Measurements from ENCODE around the gene ITK.
A peak's percentile ranks its signal among the peaks of the same experiment; 100 is the strongest.
"Not testable (repeated sequence)": the region's sequence is repeated elsewhere in the genome, so short reads cannot be mapped to it uniquely, and the experiment has no call there.

The ITK gene

DNA sequence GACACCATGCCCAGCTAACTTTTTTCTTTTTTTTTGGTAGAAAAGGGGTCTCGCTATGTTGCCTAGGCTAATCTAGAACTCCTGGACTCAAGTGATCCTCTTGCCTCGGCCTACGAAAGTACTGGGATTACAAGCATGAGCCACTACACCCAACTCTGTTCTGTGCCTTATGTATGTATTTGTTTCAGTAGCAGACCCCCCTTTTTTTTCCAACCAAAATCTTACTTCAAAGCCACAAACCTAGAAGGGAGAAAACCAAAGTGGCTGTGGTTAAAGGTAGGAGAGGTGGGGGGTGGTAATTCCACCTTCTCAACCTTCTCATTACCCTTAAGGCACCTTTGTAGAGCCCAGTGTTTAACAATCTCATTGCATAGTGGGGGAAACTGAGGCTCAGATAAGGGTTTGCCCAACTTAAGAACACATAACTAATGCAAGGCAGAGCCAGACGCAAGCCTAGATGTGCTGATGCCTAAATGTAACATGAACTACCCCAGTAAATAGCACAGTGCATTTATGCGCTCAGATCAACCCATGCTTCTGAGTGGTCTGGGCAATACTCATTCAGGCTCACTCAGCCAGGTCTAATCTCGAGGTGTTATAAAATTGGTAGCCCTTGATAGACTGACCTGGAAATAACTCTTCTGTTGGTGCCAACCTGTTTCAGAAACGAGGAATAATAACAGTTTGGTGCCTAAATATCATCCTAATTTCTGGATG, 33.0 kb downstream of the ITK start:
- no peak for DNase-seq

GRCh38 chr5:157214415-157214814, 33.8 kb downstream of the ITK start:
- DNase-seq, result no peak

DNA sequence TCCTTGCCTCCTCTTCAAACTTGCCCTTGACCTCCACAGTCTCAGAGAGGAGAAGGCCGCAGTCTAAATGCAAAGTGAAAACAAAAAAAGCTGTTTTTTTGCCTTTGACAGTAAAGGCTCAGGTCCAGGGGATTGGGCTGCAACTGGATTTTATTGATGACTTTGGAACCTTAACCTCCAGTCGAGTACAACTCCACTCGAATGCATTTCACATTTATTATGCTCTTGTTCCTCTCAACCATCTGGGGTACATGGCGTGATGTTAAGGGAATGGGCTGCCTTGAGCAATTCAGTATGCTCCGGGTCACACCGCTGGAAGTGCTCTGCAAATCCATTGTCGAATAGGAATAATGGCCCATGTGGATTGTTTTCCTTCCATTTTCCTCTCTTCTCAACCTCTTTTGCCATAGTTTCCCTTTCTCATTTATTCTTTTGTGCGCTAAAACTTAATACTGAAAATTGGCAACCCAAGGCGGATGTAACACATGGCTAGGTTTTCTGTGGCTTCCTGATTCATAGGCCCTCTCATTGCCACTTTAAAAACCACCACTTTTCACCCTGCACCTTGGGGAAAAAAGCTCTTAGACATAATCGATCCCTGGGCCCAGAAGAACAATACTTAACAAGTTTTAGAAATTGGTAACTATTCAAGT, 34.3 kb downstream of the ITK start:
- DNase-seq, result peak; percentile 46

DNA sequence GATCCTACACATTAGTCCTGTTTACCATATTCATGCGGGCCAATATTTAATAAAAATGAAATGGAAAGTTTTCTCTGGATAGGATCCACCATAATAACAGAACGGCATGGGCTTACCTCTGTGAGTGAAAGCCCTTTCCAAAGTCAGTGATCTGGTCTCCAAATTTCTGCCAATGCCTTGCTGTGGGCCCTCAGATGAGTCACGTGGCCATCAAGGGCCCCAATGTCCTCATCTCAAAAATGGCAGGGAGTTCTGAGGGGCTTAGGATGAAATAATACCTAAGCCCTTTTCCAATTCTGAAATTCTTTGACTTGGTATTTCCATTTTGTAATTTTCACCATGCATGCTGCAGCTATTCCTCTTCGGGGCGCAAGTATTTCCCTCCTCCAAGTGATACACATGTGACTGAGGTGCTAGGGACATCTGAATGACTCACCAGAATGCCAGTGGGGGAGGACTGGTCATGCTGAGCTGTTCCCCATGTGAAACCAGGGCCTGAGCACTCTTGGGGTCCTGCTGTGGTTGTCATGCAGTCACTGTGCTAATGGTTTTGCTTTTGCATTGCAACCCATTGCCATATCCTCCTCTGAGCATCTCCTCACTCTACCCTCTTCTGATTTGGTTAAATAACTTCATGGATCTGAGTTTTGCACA, 35.0 kb downstream of the ITK start:
- DNase-seq, result no peak

GRCh38 chr5:157216391-157217142, 35.9 kb downstream of the ITK start:
- DNase-seq, result no peak

- peak; percentile 73 for DNase-seq
Measured at GRCh38 chr5:157217289-157218024, 36.8 kb downstream of the ITK start.

DNA sequence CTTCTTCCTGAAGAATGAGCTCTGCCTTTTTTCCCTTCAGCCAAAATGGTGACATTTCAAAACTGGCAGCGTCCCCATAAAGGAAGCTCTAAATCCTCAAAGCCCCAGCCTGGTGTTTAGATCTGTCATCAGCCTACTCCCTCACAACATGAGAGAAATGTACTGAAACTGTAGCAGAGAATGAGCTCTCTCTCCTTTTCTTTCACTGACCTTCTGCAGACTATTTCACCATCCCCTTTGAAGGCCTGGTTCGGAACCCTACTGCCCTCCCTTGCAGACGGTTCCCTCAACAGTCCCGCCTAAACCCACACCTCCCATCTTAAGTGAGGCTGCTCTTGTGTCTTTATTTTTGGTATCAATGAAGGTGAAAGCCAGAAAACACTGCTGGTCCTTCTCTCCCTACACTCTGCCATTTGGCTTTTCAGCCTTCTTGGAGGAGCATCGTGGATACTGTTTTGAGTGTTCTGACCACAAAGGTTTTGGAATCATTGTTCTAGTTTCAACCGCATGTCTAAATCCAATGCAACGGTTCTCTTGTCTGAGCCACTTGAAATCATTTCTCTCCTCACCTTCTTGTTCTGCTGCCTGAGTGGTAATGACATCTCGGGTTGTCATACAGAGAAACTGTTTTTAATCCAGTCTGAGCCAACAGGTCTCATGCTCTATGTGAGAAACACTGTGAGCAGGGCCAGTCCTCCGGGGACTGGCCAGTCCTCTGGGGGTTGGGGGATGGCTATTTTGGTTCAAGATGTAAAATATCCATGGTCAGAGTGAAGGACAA, 39.0 kb downstream of the ITK start:
- no peak for DNase-seq

DNA sequence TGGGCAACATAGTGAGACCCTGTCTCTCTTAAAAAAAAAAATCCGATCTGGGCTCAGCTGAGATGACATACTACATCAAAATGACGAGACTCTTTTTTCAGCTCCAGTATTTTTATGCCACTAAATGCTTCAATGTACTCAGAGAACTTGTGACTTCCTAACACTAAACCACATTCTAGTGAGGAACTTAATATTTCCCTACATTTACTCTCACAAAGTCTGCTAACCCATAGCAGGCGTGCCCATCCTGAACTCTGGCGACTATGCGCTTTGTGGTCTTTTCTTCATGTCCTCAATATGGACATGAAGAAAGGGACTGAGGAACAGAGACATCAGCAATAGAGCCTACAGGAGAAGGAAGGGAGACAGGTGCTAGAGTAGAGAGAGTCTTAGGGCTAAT, 41.3 kb downstream of the ITK start:
- DNase-seq, result no peak

DNA sequence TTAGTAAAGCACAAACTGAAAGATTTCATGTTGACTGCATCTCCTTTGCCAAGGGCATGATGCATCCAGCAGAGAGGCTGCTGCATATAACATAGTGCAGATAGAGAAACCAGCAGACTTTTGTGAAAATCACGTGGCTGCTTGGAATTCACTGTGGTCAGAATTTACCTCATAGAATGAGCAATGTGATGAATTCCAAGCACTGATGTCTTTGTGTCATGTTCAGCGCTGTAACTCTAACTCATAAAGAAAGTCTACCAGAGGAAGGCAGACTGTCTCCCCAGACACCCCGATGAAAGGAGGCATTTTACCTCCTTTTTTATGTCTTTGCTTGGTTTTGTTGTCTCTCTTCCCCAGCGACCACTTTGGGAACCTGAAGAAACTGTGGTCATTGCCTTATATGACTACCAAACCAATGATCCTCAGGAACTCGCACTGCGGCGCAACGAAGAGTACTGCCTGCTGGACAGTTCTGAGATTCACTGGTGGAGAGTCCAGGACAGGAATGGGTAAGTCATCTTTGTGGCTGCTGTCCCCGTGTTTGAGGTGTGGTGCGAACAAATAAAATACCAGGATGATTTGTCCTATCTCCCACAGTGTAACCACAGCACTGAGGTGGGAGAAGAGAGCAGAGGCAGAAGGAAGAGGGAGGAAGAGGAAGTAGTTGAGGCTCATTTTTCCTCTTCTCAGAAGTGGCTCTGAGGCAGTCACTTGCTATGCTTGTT, 42.0 kb downstream of the ITK start:
- peak; percentile 74 for DNase-seq

DNA sequence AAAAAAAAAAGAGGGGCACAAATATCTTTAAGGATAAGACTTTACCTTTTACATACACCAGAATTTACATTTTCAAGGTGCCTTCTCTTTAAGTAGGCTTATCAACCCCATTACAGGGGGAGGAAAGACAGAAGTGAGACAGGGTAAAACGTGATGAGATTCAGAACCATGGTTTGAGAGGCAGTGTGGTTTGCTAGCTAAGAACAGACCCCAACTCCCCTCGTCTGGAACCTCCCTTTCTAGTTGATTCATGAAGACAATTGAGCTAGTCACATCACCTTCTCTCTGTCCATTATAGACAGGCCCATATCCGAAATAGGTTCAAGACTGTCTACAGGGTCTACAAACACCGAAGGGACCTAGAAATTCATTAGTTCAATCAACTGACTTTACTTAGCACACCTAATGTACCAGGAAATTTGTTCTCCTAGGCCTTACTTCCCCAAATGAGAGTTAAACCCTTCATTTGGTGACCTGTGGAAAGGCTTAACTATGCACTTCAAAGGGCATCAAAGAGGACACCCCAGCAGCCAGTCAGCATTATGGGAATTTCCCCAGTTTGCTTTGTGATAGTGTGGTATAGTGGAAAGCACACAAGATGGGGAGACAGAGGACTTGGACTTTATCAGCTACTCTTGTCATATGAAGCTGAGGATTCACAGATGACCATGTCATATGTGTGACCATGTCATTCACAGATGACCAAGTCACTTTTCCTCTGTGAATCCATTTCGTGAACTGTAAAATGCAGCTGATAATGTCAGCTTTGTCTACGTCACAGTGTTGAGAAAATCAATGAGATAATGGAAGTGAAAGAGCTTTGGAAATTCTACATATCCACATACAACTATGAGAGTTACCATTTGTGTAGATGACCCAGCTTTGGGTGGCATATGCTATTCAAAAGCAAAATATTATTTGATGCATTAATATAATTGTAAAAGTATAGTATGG, 45.1 kb downstream of the ITK start:
- no peak for DNase-seq

DNA sequence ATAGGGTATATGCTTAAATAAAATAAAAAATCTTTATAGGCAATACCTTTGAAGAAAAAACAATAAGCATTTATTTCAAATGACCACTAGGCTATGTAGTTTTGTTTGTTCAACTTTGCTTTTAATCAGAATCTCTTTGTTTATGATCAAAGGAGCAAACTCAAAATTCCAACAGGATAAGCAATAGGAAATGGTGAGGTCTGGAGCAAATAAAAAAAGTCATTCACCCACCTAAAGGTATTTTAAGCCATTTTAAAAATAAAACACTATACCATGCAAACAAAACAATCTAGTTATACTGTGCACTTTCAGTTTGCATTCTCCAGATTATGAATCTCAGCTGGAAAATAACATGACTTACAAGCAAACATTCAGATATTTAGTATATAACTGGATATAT, 50.0 kb downstream of the ITK start:
- no peak for DNase-seq

DNA sequence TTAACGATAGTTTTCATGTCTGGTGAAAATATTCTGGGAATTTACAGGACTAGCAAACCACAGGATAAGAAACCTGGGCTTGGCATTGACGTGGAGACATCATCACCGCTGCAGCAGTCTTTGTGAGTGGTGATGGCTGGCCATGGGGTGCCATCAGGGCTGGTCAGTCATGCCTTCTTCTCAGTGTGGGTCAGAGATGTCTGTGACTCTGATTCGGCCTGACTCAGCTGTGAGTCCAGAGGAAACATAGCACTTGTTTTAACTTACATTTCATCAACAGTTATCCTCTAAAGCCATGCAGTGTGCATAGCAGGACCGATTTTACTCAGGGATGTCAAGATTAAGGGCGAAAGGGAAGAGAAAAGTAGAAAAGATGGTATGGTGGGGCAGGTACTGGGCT, 52.1 kb downstream of the ITK start:
- DNase-seq, result no peak

GRCh38 chr5:157233515-157233914, 52.9 kb downstream of the ITK start:
- DNase-seq, result no peak

DNA sequence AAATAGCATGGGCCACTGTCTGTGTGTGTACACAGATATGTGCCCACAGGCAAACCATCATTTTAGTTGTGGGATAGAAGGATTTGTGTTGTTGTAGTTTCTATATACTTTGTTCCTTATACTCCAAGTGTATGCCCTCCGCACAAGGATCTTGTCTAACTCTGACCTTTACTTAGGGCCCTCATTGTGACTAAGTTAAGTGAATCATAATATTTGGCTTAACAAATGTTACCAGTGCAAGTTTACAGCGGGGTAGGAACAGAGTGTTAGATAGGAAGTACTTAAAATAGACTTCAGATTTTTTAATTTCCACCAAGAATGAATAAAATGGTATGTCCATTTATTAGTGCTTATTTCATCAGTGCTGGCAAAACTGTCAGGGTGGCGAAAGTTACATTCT, 55.8 kb downstream of the ITK start:
- DNase-seq, result no peak

- DNase-seq, result no peak
Measured at GRCh38 chr5:157241483-157241882, 60.8 kb downstream of the ITK start.

GRCh38 chr5:157244704-157245103, 64.1 kb downstream of the ITK start:
- not testable (repeated sequence) for DNase-seq

DNA sequence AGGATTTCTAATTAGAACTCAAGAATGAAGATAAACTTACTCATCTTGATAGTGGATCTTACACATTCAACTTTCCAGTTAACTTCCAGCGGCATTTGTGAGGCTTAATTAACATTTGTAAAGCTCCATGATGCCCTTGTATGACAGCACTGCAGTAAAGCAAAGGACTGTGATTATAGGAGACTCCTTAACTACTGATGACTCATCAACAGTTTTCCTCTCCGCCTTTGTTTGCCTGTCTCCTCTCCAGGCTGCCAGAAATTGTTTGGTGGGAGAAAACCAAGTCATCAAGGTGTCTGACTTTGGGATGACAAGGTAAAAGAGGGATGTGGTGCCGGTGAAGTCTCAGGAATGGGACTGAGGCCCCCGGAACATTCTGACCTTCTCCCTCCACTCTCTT, 64.8 kb downstream of the ITK start:
- DNase-seq, result no peak

- DNase-seq, result no peak
Measured at GRCh38 chr5:157245886-157246285, 65.2 kb downstream of the ITK start.

GRCh38 chr5:157247267-157247666, 66.6 kb downstream of the ITK start:
- DNase-seq, result no peak
